ENCODE measurements around the gene HOXB5.

The HOXB5 gene

GRCh38 chr17:48568499-48569239 is 24.9 kb downstream of the HOXB5 start (continued):
- TF ChIP-seq ZNF645 (tag by site-specific recombination; IDR thresholded peaks at IDR 0.05) (peak; percentile 83; the same call in 1 of the 2 replicates), IKZF3 (tag by site-specific recombination; IDR thresholded peaks at IDR 0.05) (peak; percentile 50; the same call in 1 of the 2 replicates), REST (tag by site-specific recombination; IDR thresholded peaks at IDR 0.05) (no peak), WT1 (tag by site-specific recombination; IDR thresholded peaks at IDR 0.05) (0 out of 2 replicates have a peak, but pooled peaks have one; percentile 7), ZNF398 (tag by site-specific recombination; IDR thresholded peaks at IDR 0.05) (peak; percentile 70), OSR2 (tag by site-specific recombination; IDR thresholded peaks at IDR 0.05) (no peak), ZBTB11 (tag by site-specific recombination; conservative IDR thresholded peaks at IDR 0.05; ENCODE audit: low read depth) (0 out of 2 replicates have a peak, but pooled peaks have one; percentile 1), ZNF140 (tag by site-specific recombination; IDR thresholded peaks at IDR 0.05) (no peak), ZNF248 (tag by site-specific recombination; IDR thresholded peaks at IDR 0.05) (no peak), ZNF175 (tag by site-specific recombination; IDR thresholded peaks at IDR 0.05) (no peak), SCRT2 (tag by site-specific recombination; IDR thresholded peaks at IDR 0.05) (no peak), ZNF416 (tag by site-specific recombination; IDR thresholded peaks at IDR 0.05) (no peak), PRDM10 (tag by site-specific recombination; IDR thresholded peaks at IDR 0.05) (peak; percentile 49; the same call in 1 of the 2 replicates), ZNF449 (tag by site-specific recombination; IDR thresholded peaks at IDR 0.05) (no peak), ZNF423 (tag by site-specific recombination; IDR thresholded peaks at IDR 0.05) (0 out of 2 replicates have a peak, but pooled peaks have one; percentile 32), GLIS2 (tag by site-specific recombination; IDR thresholded peaks at IDR 0.05) (no peak), ZNF596 (tag by site-specific recombination; IDR thresholded peaks at IDR 0.05) (peak; percentile 98), ZXDB (tag by site-specific recombination; IDR thresholded peaks at IDR 0.05) (no peak), ZBTB26 (tag by site-specific recombination; optimal IDR thresholded peaks at IDR 0.05) (peak; percentile 65), KLF1 (tag by site-specific recombination; IDR thresholded peaks at IDR 0.05) (no peak), ZNF600 (tag by site-specific recombination; IDR thresholded peaks at IDR 0.05) (peak; percentile 58), ZNF223 (tag by site-specific recombination; IDR thresholded peaks at IDR 0.05) (no peak)
